Activated T-cell treated with anti-CD3 and anti-CD28 coated beads for 4 hours (primary cell): ENCODE measurements around the gene TNFRSF18.

Experiments
- DNase-seq: peaks from one replicate; pipeline ENCODE4 v3.0.0-alpha.2; 2020

TNFRSF18 gene

GRCh38 chr1:1175221-1176062, 30.9 kb downstream of the TNFRSF18 start:
- no peak for DNase-seq

- peak; percentile 28 for DNase-seq
Observed at GRCh38 chr1:1173793-1174415, 32.5 kb downstream of the TNFRSF18 start, which contains the start of gene TTLL10. TSS of gene TTLL10 (plus strand) at chr1:1173880. CDS start at chr1:1179216, 5,336 bp downstream.

- DNase-seq = no peak
Observed at GRCh38 chr1:1173061-1173792, 33.2 kb downstream of the TNFRSF18 start.

DNA sequence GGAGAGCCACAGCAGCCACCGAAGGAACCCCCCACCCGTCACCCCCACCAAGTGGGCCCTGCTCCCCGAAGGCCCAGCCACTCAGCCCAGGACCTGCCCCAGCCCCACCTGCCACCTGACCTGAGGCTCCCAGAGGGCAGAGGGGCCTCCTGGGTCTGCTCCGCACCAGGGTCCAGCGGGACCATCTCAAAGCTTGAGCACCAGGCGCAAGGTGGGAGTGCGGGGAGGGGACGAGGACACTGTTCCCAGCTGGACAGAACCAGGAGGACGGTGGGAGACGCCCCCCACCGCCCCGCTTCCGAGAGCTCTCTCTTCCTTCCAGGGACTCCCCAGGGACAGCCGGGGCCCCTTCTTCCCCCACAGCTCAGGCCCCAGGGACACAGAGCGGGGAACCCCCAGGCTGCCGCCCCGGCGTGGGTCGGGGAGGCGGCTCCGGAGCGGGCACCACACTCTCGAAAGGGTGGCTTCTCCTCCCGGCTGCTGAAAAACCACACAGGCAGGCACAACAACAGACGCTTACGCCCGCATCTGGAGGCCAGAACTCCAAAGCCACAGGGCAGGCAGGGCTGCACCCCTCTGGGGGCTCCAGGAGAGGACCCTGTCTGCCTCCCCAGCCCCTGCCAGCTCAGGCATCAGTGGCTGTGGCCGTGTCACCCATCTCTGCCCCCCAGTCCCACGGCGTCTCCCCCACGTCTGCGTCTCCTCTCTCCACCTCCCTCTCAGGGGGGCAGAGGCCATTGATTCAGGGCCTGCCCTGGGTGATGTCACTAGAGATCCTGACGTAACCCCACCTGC, 34.6 kb downstream of the TNFRSF18 start:
- no peak for DNase-seq

DNA sequence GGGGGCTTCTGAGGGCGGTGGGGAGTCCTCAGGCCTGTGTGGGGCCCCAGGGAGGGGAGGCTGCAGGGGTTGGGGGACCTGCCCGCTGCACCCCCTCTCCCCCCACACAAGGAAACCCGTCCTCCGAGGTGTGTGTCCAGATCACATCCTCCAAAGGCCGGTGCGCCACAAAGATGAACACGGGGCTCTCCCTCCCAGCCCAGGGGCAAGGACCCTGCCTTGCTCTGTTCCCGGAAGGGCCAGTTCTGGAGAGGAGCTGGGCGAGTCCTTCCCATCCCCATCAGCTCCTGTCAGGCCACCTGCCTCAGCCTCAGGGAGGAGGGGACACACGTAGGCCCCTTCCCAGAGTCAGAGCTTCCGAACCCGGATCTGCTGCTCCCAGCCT, 35.2 kb downstream of the TNFRSF18 start:
- no peak for DNase-seq

DNA sequence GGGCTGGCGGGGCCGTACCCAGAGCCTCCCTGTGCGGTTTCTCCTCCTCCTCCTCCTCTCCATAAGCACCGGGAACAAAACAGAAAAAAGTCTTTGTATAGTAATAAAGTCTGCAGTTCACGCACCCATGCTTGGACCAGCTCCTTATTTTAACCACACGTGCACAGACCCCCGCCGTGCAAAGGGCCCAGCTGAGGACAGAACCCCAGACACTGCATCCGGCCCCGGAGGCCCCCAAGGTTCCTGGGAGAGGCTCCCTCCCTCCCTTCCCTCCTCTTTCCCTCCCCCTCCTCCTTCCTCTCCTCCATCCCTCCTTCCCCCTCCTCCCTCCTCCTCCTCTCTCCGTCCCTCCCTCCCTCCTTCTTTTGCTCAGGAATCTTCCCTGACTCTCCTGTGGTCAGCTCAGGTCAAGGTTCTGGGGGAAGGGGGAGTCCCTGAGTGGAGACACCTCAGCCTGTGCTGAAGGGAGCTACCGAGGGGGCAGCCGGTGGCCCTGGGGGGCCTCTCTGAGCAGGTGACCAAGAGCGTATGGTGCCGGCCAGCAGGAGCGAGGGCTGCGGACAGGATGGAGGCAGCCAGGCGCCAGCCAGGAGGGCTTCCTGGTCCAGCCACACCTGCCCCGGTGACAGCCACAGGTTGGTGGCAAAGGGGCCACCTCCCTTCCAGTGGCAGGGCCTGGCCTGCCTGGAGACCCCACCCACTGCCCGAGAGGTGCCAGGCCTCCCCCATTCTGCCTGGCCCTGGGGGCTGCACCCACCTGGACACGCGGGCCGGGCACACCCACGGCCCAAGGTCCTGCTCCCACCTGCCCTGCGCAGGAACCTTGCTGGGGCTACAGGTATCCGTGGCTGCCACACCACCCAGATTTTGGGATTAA, 35.9 kb downstream of the TNFRSF18 start:
- no peak for DNase-seq

DNA sequence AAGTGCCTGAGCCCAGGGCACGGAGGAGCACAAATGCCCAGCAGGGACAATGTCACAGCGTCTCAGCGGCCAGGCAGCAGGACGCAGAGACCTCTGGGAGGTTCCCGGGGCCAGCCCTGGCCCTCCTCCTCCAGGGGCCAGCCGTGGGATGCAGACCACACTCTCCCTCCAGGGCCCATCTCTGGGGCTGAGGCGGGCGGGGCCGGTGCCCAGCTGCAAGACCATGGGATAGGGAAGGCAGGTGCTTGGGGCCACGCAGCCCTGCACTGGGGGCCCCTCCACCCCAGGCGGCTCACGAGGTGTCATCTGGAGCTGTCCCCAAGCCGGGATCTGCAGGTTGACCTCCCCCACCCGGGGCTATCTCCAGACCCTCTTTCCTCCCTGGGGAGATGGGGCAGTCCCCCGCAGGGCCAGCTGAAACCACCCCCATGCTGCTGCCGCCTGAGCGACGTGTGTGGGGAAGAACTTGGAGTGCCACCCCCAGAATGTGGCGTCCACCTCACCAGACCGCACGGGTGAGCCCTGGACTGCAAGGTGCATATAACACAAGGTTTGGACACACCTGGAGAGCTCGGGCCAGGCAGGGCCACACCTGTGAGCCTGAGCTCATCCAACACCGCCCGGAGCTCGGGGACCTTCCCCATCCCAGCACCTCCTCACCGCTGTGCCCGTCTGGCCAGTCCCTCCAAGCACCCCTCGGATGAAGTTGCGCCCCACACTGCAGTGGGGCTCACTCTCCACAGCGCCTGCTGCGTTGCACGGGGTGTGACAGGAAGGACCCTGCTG, 36.8 kb downstream of the TNFRSF18 start:
- no peak for DNase-seq

- DNase-seq = no peak
Observed at GRCh38 chr1:1168451-1169411, 37.7 kb downstream of the TNFRSF18 start.

GRCh38 chr1:1167841-1168450, 38.4 kb downstream of the TNFRSF18 start:
- no peak for DNase-seq

DNA sequence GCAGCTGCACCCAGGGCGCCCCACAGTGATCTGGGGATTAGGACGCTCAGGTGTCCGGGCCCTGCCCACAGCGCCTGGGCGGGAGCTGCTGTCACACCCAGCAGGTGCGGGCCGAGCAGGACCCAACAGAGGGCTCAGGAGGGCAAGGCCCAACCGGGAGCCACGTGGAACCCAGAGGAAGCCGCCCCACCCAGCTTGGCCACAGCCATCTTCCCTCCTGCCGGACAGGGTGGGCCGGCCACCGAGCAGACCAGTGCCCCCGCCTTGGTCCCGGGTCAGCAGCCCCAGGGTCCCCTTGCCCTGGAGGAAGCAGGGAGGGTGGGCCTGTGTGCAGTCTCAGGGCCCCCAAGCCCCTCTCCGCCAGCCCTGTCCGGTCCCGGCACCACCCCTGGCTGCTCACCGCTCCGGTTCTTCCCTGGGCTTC, 39.0 kb downstream of the TNFRSF18 start:
- DNase-seq = no peak

DNA sequence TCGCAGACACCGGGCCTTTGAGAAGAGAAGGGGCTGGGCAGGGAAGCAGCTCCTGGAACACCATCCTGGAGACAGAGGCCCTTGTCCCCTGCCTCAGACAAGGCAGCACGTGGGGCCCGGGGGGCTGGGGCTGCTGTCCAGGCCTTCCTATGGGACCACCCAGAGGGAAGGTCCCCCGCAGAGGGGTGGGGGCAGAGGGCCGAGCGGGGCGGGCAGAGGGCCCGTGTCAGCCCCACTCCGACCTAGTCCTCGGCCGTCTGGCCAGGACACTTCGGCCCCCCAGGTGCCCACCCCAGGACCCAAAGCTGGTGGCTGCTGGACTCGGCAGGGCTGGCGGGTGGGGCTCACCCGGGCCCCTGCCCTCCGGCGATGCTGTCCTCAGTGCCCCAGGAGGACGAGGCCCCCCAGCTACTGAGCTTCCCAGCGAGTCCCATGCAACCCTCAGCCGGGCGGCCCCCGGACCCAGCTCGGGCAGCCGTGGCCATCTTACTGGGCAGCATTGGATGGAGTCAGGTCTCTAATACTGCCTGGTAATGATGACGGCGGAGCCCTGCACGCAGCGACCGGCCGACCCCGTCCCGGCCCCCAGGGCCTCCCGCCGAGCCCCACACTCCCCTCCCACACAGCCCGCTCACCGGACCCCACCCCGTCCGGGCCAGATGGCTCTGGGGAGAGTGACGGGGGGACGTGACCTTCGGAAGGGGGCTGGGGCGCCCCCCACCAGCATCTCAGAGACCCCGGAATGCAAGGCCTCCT, 39.6 kb downstream of the TNFRSF18 start:
- DNase-seq = no peak

DNA sequence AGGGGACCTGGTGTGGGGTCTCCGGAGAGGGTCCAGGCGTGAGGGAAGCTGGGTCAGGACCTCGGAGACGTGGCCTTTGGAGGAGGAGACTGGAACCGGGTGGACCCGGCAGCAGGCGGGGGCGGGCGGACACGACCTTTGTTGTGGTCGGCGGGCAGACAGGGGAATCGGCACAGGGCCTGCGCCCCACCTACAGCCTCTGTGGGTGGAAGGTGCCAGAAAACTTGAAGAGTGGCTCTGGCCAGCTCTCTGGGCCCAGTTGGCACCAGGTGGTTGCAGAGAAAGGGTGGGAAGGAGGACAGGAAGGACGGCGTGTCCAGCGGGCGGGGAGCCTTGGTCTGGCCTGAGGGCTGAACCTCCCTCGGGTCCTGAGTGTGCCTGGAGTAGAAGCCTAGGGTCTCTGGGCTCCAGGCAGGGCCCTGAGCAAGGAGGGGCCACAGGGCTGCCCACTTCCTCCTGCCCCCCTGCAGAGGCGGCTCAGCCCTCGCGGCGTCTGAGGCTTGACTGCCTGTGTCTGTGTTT, 40.4 kb downstream of the TNFRSF18 start:
- no peak for DNase-seq

GRCh38 chr1:1165485-1165884, 40.9 kb downstream of the TNFRSF18 start:
- no peak for DNase-seq

- DNase-seq = no peak
Observed at GRCh38 chr1:1164701-1165451, 41.5 kb downstream of the TNFRSF18 start.

DNA sequence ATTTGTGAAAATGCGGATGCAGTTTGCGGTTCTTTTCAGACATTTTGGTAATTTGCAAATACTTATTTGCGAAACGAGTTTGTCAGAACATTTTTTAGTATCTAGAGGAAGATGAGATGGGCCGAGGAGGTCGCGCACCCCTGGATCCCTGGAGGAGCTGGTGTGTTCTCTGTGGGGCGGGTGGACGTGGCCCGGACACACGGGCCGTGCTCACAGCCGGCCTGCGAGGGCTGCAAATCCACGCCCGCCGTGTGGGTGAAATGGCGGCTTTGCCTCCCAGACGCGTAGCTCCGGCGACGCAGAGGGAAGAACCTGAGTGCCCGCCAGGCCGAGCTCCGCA, 42.1 kb downstream of the TNFRSF18 start:
- DNase-seq = no peak

DNA sequence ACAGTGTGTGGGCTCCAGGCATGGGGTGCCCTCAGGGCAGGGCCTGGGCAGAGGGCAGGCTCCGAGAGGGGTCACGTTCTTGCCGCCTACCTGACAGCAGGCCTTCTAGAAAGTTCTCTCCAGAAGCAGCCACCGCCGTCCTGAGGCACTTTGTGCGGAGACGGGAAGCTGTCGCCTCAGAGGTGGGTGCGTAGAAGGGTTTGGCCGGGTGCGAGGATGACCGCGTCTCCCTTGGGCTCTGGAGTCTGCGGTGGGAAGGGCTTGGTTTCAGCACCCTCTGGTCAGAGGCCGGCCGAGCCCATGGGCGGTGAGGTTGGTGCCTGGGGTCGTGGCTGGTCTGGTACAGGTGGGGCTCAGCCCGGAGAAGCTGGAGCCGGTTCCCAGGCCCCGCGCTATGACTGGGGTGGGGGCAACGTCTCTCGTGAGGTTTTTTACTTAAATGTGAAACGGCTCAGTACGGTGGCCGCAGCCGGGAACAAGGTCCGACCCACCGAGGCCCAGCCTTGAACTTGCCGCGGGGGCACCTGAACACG, 42.8 kb downstream of the TNFRSF18 start:
- no peak for DNase-seq
